Suprapubic skin (tissue), 3 donors: ENCODE measurements around the gene C17orf78.

Experiments used
- CTCF ChIP-seq, 2 donors: fragments of 200-600 bp in 1 of 2; fragments of 450-650 bp in 1 of 2; sonication (generic) in 1 of 2; IDR thresholded peaks; one replicate each; pipeline ENCODE4 v1.5.1; 2016 to 2019; ENCODE audit warnings: antibody characterized with exemption in 2 of 2, mild to moderate bottlenecking in 1 of 2, moderate library complexity in 1 of 2
- EP300 ChIP-seq: sonication (generic); formaldehyde crosslinking; IDR thresholded peaks from one replicate; pipeline ENCODE4 v1.6.1; 2017; ENCODE audit warnings: antibody characterized with exemption
- POLR2A ChIP-seq, 2 donors: fragments of 450-650 bp; IDR thresholded peaks; one replicate each; pipeline ENCODE4 v1.6.1; 2017; ENCODE audit warnings: antibody characterized with exemption in 2 of 2, mild to moderate bottlenecking in 2 of 2, moderate library complexity in 2 of 2

GRCh38 chr17:37368577-37368976 is 7.2 kb upstream of the C17orf78 start:
- TF ChIP-seq POLR2A (IDR thresholded peaks at IDR 0.05), result no peak
- TF ChIP-seq CTCF (IDR thresholded peaks at IDR 0.05), result no peak
- TF ChIP-seq EP300, result no peak
